HepG2 (cell line): Measurements from ENCODE around the gene CNP. TPM values are rescaled to one million over a fixed set of nuclear protein-coding genes. Genes with fewer than 3 reads are reported as not detected.

ENCODE experiments used
- ARID3A ChIP-seq: IDR thresholded peaks from 2 replicates; pipeline ENCODE4 v1.6.1; 2012; ENCODE audit warnings: low read depth, low read length, improper control_type of control experiment
- ATAD3A ChIP-seq: sonication (generic); formaldehyde crosslinking; IDR thresholded peaks from 2 replicates; pipeline ENCODE4 v1.4.0; 2020; ENCODE audit warnings: missing genetic modification reagents
- ATM ChIP-seq: fragments of 450-650 bp; IDR thresholded peaks from 2 replicates; pipeline ENCODE4 v1.7.1; 2017; ENCODE audit warnings: mild to moderate bottlenecking, borderline replicate concordance
- DNMT1 ChIP-seq: sonication (generic); formaldehyde crosslinking; IDR thresholded peaks from 2 replicates; pipeline ENCODE4 v1.5.1; 2020; ENCODE audit warnings: mild to moderate bottlenecking, missing genetic modification reagents
- DNMT3B ChIP-seq: conservative IDR thresholded peaks from 2 replicates; pipeline ENCODE4 v1.6.1; 2016; ENCODE audit warnings: missing biosample characterization, control low read depth
- FIP1L1 ChIP-seq: fragments of 200-400 bp; formaldehyde crosslinking; IDR thresholded peaks from 2 replicates; pipeline ENCODE4 v1.6.1; 2018; ENCODE audit warnings: low read depth, mild to moderate bottlenecking, low read length, moderate library complexity, borderline replicate concordance; ENCODE audit not compliant: insufficient read depth
- HHEX ChIP-seq: IDR thresholded peaks from 2 replicates; pipeline ENCODE4 v1.6.1; 2016; ENCODE audit warnings: control low read depth
- HNRNPUL1 ChIP-seq: fragments of 200-400 bp; formaldehyde crosslinking; IDR thresholded peaks from 2 replicates; pipeline ENCODE4 v1.6.1; 2017; ENCODE audit warnings: low read depth, mild to moderate bottlenecking, low read length, moderate library complexity
- HOXD1 ChIP-seq: sonication (generic); formaldehyde crosslinking; IDR thresholded peaks from 2 replicates; pipeline ENCODE4 v1.5.0; 2020; ENCODE audit warnings: missing genetic modification reagents
- KDM5A ChIP-seq: fragments of 200-600 bp; sonication (generic); IDR thresholded peaks from 2 replicates; pipeline ENCODE4 v1.7.0; 2018; ENCODE audit warnings: antibody characterized with exemption, mild to moderate bottlenecking, low read length, borderline replicate concordance
- MEF2D ChIP-seq: sonication (generic); formaldehyde crosslinking; IDR thresholded peaks from 2 replicates; pipeline ENCODE4 v1.5.1; 2020; ENCODE audit warnings: mild to moderate bottlenecking, missing genetic modification reagents
- NFE2L1 ChIP-seq: sonication (generic); formaldehyde crosslinking; IDR thresholded peaks from 2 replicates; pipeline ENCODE4 v1.4.0; 2020; ENCODE audit warnings: missing genetic modification reagents, mild to moderate bottlenecking, borderline replicate concordance
- REL ChIP-seq: sonication (generic); formaldehyde crosslinking; conservative IDR thresholded peaks from 2 replicates; pipeline ENCODE4 v1.8.0; 2022; ENCODE audit warnings: mild to moderate bottlenecking, missing genetic modification reagents, moderate library complexity
- SAFB2 ChIP-seq: sonication (generic); formaldehyde crosslinking; IDR thresholded peaks from 2 replicates; pipeline ENCODE4 v1.5.1; 2020; ENCODE audit warnings: missing genetic modification reagents, low read depth, mild to moderate bottlenecking, borderline replicate concordance
- TBL1XR1 ChIP-seq: fragments of 150-350 bp; IDR thresholded peaks from 2 replicates; pipeline ENCODE4 v1.6.1; 2014; ENCODE audit warnings: borderline replicate concordance, low read length; ENCODE audit not compliant: partially characterized antibody
- TBX3 ChIP-seq: fragments of 450-650 bp; IDR thresholded peaks from 2 replicates; pipeline ENCODE4 v1.6.1; 2017; ENCODE audit warnings: antibody characterized with exemption, mild to moderate bottlenecking, inconsistent platforms, borderline replicate concordance
- ZBTB1 ChIP-seq: sonication (generic); formaldehyde crosslinking; IDR thresholded peaks from 2 replicates; pipeline ENCODE4 v1.4.0; 2020; ENCODE audit warnings: missing genetic modification reagents, borderline replicate concordance
- ZBTB37 ChIP-seq: sonication (generic); formaldehyde crosslinking; IDR thresholded peaks from 2 replicates; pipeline ENCODE4 v1.4.0; 2020; ENCODE audit warnings: mild to moderate bottlenecking, missing genetic modification reagents
- ZFP36L2 ChIP-seq: sonication (generic); formaldehyde crosslinking; IDR thresholded peaks from 2 replicates; pipeline ENCODE4 v1.4.0; 2020; ENCODE audit warnings: missing genetic modification reagents
- ZNF556 ChIP-seq: sonication (generic); formaldehyde crosslinking; IDR thresholded peaks from 2 replicates; pipeline ENCODE4 v1.4.0; 2020; ENCODE audit warnings: mild to moderate bottlenecking, missing genetic modification reagents, borderline replicate concordance
- ZNF577 ChIP-seq: sonication (generic); formaldehyde crosslinking; IDR thresholded peaks from 2 replicates; pipeline ENCODE4 v1.4.0; 2020; ENCODE audit warnings: mild to moderate bottlenecking, low read depth, missing genetic modification reagents, borderline replicate concordance
- polyA plus RNA-seq, 8 experiments: library from polyadenylated mRNA; depleted of rRNA in 3 of 8; stranded (reverse) in 7 of 8; unstranded in 1 of 8; fragments of >200 nt; fragmentation: Illumina TruSeq in 4 of 8; extraction: Trizol in 4 of 8; gene quantifications; 2 replicates each; pipeline versions ENCODE4 v1.2.1 to v1.2.3, GENCODE V29; 2011 to 2016; ENCODE audit warnings: low read depth in 4 of 8, missing spikeins in 1 of 8, mixed read lengths in 1 of 8; ENCODE audit not compliant: insufficient read depth in 1 of 8
- total RNA-seq, 5 experiments: library from RNA; depleted of rRNA; stranded (reverse); fragments of >200 nt; fragmentation: Illumina TruSeq; extraction: Trizol; gene quantifications; 2 replicates each; pipeline ENCODE4 v1.2.3, GENCODE V29; 2016; ENCODE audit warnings: low read depth in 1 of 5
- TF ChIP-seq, protein P1 (sequence below): sonication (generic); formaldehyde crosslinking; IDR thresholded peaks from 2 replicates; pipeline ENCODE4 v1.8.0; 2023; ENCODE audit warnings: mild to moderate bottlenecking, missing genetic modification reagents
- TF ChIP-seq, protein P2 (sequence below): sonication (generic); formaldehyde crosslinking; IDR thresholded peaks from 2 replicates; pipeline ENCODE4 v1.4.0; 2020; ENCODE audit warnings: missing genetic modification reagents

CNP gene
- total and polyA plus RNA-seq, 2 of the 13 experiments (the other 11 are each of a cell fraction or from before 2014, with no cell fraction given) = 97.2 to 161 TPM

DNA sequence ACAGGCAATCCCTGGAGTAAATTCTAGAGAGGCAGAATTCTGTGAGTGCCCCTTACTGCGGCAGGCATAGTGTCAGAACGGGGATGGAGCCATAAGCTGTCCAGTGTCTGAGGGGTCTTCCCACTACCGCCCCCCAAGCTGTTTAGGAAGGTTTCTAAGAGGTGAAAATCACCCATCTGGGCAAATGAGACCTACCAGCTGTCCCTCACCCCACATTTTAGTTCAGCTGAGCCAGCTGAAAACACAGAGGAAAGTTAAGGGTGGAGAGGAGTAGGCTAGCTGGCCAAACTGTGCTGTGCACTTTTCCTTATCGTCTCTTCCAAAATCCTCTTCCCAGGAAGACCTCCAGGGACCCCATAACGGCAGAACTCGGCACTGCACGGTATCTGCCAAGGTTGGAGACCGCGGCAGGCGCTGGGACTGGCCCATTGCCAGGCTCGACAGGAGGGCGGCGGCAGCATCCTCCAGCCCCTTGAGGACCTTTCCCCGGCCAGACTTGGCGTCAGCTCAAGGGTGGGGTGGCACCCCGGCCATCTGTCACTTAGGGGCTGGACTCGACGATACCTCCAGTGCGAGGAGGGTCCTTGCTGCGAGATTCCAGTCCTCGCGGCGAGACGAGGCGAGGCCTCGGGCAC lies 48.8 kb upstream of the CNP start (continued):
- TF ChIP-seq ZBTB1 (CRISPR knock-in tag) (no peak), SAFB2 (CRISPR knock-in tag) (0 out of 2 replicates have a peak, but pooled peaks have one; percentile 30), ZNF556 (CRISPR knock-in tag) (no peak), ATM (no peak), ARID3A (no peak), ZFP36L2 (CRISPR knock-in tag) (no peak), HOXD1 (CRISPR knock-in tag) (no peak), HNRNPUL1 (no peak), ATAD3A (CRISPR knock-in tag) (no peak), TBL1XR1 (no peak), TBX3 (no peak), FIP1L1 (no peak), DNMT3B (CRISPR knock-in tag) (no peak), REL (no peak), ZNF577 (CRISPR knock-in tag) (no peak), MEF2D (CRISPR knock-in tag) (no peak), DNMT1 (0 out of 2 replicates have a peak, but pooled peaks have one; percentile 41), HHEX (CRISPR knock-in tag) (no peak), NFE2L1 (no peak), KDM5A (no peak), ZBTB37 (no peak)
- TF ChIP-seq, protein P1, sequence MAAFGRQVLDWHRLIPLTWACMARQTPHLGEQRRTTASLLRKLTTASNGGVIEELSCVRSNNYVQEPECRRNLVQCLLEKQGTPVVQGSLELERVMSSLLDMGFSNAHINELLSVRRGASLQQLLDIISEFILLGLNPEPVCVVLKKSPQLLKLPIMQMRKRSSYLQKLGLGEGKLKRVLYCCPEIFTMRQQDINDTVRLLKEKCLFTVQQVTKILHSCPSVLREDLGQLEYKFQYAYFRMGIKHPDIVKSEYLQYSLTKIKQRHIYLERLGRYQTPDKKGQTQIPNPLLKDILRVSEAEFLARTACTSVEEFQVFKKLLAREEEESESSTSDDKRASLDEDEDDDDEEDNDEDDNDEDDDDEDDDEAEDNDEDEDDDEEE = no peak; the same call in 1 of the 2 replicates
- TF ChIP-seq, protein P2, sequence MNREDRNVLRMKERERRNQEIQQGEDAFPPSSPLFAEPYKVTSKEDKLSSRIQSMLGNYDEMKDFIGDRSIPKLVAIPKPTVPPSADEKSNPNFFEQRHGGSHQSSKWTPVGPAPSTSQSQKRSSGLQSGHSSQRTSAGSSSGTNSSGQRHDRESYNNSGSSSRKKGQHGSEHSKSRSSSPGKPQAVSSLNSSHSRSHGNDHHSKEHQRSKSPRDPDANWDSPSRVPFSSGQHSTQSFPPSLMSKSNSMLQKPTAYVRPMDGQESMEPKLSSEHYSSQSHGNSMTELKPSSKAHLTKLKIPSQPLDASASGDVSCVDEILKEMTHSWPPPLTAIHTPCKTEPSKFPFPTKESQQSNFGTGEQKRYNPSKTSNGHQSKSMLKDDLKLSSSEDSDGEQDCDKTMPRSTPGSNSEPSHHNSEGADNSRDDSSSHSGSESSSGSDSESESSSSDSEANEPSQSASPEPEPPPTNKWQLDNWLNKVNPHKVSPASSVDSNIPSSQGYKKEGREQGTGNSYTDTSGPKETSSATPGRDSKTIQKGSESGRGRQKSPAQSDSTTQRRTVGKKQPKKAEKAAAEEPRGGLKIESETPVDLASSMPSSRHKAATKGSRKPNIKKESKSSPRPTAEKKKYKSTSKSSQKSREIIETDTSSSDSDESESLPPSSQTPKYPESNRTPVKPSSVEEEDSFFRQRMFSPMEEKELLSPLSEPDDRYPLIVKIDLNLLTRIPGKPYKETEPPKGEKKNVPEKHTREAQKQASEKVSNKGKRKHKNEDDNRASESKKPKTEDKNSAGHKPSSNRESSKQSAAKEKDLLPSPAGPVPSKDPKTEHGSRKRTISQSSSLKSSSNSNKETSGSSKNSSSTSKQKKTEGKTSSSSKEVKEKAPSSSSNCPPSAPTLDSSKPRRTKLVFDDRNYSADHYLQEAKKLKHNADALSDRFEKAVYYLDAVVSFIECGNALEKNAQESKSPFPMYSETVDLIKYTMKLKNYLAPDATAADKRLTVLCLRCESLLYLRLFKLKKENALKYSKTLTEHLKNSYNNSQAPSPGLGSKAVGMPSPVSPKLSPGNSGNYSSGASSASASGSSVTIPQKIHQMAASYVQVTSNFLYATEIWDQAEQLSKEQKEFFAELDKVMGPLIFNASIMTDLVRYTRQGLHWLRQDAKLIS (CRISPR knock-in tag) = no peak
